Measurements from ENCODE around the gene AUTS2.

Gene AUTS2

DNA sequence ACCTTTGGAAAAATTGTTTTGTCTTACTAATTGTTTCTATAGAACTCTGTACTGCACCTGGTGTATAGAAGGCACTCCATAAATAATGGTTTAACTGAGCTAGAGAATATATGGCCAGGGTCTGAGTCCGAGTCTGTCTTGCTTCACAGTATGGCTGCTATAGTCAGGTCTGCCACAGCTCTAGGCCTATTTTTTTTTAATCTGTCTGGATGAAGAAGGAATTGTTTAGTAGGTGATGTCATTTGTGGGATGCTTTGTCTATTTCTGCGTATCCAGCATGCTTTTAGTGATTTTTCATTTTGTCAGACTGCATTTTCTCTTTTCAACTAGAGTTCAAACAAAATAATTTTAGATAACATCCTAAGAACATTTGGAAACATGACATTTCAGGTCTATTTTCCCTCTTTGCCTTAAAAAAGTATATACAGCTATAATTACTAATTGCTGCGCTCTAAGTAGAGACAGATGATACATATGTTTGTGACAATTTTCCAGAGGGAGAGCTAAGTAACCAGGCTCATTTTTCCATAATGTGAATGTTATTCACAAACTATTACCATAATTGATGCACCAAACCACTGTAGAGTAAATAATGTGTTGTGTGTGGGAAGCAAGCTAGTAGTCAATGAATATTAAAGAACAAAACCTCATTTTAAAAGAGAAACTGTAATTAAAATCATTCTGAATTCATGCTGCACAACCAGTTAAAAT, 361.7 kb downstream of the AUTS2 start:
- no peak for DNase-seq

DNA sequence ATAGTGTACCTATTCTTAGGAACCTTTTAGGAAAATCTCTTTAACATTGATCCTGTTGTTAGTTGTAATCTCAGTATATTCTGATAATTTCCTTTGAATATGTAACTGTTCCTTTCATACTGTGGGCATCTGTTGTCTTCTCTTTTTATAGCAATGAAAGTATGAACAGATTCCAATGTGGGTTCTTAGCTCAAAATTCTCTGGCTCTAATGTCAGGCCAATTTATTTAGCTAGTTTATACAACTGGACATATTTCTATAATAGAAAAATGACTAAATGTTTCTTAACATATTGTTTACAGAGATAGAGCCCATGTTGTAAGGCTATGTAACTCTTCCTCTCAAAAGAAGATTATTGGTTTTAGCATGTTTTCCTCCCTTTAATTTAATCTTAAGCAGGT, 363.2 kb downstream of the AUTS2 start:
- DNase-seq, result no peak

GRCh38 chr7:69962186-69963065, 364.2 kb downstream of the AUTS2 start:
- DNase-seq, result no peak

GRCh38 chr7:69963393-69963792, 365.1 kb downstream of the AUTS2 start:
- no peak for DNase-seq

DNA sequence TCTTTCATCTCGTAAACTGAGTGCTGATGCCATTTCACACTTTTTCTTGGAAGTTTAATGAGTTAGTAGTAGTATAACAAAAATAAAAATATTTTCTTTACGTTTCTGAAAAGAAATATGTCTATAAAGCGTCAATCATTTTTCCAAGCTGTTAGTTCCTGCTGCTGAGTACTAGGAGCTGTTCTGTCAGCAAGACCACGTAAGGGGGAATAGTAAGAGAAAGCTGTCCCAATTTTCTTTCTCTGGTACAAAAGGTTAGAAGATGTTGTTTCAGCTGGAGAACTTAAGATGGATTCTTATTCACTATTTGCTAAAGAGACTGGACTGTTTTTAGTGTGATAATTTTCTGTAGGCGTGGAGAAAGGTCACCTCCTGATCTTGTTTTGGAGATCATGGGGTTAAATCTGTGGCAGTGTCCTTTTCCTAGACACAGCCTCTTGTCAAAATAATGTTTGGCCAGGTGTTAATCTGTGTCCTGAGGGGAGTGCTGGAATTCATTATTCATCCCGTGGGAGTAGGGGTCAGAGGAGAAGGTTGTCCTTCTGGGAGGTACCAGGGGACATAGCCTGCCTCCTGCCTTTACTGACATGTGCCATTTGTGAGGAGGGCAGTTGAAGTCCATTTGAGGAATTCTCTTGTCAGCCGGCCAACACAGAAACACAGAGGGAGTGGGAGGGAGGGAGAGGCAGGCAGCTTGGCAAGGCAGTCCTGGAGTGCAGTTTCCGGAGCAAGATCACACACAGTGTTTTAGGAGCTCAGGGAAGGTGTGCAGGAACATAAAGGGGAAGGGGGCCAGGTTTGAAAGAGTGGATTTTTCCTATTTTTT, 368.7 kb downstream of the AUTS2 start:
- peak; percentile 65 for DNase-seq

DNA sequence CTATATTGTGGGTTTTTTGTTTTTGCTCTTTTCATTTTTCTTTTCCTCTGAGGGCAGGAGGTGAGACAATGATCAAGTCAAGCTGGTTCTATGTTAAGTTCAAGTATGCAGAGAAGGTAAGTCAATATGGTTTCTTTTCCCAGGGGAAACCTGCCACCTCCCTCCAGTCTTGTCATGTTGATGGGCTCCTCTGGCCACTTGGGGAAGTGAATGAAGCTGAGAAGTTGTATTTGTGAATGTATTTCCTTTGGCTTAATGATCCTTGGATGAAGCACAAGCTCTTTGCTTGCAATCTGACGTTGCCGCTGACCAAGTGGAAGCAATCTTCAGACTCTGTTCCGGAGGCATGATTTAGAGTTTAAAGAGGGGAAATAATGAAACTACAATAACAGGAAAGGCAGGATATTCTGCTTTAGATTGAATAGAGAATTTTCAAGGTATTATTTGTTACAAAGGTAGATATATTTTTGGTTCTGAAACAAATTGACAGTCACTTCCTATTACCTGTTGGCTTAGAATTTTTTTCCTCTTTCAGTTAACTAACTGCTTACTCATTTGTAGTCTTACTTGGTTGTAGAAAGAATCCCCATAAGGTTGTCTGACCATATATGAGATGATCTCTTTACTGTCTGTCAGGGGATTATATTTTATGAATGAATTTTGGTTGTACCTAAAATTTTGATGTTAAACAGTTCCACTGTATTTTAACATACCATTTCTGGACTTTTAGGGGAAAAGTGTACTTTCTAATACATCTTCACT, 369.6 kb downstream of the AUTS2 start:
- no peak for DNase-seq

GRCh38 chr7:69968969-69969556, 370.8 kb downstream of the AUTS2 start:
- no peak for DNase-seq

DNA sequence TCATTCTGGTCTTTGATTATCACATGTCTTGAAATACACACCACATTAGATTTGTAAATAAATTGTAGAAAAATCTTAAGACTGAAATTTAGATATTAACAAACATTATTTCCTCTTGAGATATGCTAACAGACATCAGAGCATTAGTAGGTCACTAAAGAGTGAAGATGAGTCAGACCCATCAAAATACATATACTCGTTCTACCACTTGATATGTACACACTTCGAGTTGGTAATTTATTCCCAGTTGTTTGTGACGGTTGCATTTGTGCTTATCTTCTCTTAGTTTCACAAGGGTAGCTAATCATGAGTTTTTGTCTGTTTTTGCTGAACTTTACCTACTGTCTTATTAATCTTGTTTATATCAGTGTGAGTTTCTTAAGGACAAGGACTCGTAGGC, 383.4 kb downstream of the AUTS2 start:
- no peak for DNase-seq

DNA sequence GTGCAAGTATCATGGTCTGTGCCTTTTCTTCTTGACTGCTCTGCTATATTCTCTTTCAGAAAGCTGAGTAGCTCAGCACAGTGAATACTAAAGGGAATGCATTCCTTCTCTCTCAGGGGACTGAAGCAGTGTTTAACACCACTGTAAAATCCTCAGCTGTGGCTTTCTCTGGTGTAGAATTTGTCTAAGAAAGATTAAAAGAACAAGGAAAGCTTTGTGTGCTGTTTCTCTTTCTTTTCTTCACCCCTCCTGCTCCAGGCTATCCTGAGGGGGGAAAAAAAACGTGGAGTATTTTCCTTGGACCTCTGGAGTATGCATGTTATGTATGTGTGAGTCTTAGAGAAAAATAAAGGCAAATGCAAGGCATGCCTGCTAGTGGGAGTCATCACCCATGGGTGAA, 383.9 kb downstream of the AUTS2 start:
- DNase-seq, result no peak

DNA sequence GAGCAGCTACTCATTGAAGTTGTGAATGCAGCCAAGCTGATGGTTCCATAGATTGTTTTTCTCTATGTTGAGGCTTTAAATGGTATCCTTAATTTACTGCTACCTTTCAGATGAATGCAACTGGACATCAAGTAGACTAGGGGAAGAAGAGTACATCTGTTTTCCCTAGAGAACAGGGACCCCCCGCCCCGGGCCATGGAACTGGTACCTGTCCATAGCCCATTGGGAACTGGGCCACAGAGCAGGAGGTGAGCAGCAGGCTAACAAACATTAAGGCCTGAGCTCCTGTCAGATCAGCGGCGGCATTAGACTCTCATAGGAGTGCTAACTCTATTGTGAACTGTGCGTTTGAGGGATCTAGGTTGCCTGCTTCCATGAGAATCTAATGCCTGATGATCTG, 391.3 kb downstream of the AUTS2 start:
- DNase-seq, result no peak

DNA sequence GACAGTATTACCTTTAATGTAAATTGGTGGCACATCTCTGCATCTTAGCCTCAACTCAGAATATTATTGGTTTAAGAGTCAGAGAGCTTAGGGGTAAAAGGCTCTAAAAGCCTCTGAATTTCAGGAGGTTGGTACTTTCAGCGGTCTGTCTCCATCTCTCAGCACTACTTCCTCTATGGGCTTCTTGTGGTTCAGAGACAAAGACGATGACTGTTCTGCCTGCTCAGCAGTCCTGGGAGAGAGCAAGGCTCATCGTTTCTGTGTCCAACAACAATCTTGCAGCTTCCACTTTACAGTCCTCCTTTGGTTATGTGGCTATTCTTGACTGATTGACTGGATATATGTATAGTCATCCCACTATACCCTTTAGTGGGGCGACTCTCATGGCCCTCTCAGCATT, 394.7 kb downstream of the AUTS2 start:
- no peak for DNase-seq

DNA sequence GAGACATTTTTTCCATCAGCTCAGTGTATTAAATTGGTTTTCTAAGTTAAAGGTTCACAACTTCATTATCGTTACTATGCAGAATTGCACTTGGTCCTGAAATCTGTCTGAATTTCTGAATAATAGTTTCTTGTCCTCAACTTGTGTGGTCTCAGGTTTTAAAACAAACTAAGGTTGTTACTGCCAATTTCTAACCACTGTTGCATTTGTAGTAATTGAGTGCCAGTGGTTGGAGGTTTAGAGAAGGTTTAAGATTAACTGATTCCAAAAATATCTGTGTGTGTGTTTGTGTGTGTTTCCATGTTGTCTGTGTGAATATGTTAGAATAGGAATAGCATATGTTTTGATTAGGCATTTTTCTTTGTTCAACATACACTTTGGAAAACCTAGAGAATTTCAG, 395.9 kb downstream of the AUTS2 start:
- no peak for DNase-seq

GRCh38 chr7:69994886-69995542, 396.7 kb downstream of the AUTS2 start:
- DNase-seq, result no peak

- DNase-seq, result no peak
These were observed 397.8 kb downstream of the AUTS2 start for GRCh38 chr7:69996121-69996520.

DNA sequence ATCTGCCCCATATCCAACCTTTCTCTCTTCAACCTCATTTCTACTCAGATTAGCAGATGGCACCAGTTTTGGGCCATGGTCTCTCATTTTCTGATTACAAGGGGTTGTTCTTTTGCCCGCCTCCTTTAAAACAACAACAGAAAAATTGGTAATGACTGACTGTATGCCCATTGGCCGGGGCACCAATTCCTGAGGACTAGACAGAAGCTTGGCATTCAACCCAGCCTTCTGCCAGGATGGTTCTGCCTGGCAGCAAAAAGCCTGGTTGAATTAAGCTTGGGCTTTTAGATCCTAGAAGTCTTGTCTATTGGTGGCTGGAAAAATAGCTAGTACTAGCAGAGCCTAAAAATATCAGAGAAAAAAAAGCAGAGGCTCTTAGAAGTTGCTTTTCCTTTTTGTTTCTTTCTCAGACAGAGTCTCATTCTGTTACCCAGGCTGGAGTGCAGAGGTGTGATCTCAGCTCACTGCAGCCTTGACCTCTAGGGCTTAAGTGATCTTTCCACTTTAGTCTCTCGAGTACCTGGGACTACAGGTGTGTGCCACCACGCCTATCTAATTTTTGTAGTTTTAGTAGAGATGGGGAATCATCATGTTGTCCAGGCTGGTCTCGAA, 402.6 kb downstream of the AUTS2 start:
- no peak for DNase-seq

GRCh38 chr7:70005480-70005879, 407.2 kb downstream of the AUTS2 start:
- DNase-seq, result no peak

- no peak for DNase-seq
These were observed 407.6 kb downstream of the AUTS2 start for GRCh38 chr7:70005891-70006260.

GRCh38 chr7:70006261-70006920, 408.1 kb downstream of the AUTS2 start:
- DNase-seq, result peak; percentile 48

GRCh38 chr7:70008466-70008865, 410.2 kb downstream of the AUTS2 start:
- DNase-seq, result no peak

DNA sequence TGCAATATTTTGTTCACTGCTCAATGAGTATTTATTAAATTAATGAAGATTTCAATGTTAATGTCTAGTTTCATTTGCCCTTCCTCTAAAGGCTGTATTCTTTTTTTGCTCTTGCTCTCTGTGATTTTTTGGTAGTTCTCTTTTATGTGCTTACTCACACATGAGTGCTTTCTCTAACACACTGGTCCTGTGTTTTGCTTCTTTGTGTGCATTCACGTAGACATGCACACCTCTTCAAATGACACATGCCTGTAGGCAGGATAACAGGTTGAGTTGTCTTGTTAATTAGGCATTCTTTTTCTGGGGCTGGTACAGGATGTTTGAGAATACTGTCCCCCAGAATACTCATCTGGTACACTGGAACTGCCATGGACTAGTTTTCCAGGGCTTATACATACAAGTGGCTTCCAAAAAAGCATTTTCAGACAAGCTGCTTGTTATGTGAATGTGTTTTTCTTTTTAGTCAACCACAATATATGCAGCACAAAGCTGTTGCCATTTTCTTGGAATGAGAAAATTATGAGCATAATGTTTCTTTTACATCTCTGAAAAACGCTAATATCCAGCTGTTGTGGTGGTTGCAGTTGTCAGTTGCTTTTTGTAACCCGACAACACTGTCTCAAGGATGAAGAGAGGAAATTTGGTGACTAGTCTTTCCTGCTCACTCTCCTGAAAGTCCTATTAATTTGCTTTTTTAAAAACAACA, 416.4 kb downstream of the AUTS2 start:
- no peak for DNase-seq

All from left hindlimb (tissue), 1 donor.